KBM-7 (cell line): ENCODE measurements around the gene MLC1.

ENCODE experiments used
- DNase-seq: peaks from one replicate; pipeline ENCODE4 v3.0.0-alpha.2; 2015
- in situ Hi-C: fragments of 300-500 bp; cut with MboI; formaldehyde crosslinking; loops from 2 replicates; pipeline ENCODE4 v1.14.3; 2020; ENCODE audit warnings: low sequenced_read_pairs, low pct_unique_long_range_greater_than_20kb, mixed read lengths

MLC1 gene

DNA sequence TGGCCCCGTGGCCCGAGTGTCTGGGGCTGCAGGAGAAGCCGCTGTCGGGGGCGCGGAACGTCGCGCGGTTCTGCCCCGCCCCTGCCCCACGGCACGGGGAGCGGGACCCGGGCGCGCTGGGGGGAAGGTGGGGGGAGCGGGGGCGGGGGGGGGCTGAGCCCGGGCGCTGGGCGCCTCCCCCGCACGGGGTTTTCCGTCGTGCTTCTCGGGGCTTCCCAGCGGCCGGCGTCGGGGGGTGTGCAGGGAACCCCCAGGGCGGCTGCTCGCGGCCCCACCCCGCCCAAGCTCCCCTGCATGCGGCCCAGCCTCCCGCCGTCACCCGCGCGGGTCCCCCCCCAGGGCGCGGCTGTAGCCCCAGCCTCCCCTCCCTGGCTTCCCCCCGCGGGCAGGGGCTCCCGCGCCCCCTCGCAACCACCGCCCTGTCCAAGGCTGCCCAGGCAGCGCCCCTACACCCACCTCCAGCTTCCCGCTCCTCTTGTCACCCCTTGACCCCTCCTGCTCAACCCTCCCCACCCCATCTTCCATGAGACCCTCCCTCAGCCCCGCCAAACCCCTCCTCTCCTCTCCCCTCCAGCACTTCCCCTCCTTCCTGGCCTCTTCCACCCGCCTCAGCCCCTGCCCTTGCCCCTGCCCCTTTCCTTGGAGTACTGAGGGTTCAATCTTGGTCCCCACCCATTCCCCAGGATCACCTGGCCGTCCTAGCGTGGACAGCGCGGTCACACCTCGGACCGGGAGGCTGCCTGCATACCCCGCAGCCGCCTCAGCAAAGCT lies 74.4 kb downstream of the MLC1 start:
- no peak for DNase-seq
- in situ Hi-C loops, result no loop called here

- in situ Hi-C loops, result no loop called here
Measured at GRCh38 chr22:50009765-50010675, 75.2 kb downstream of the MLC1 start.

More at GRCh38 chr22:50009765-50010675, 75.2 kb downstream of the MLC1 start:
- no peak for DNase-seq
